Stromal cell of bone marrow (primary cell): ENCODE data around the gene GPR37L1.
"Not testable (repeated sequence)": the region's sequence is repeated elsewhere in the genome, so short reads cannot be mapped to it uniquely, and the experiment has no call there.

Source experiments
- DNase-seq: peaks from one replicate; pipeline ENCODE4 v3.0.0-alpha.2; 2012; ENCODE audit warnings: low read depth

GPR37L1 gene

DNA sequence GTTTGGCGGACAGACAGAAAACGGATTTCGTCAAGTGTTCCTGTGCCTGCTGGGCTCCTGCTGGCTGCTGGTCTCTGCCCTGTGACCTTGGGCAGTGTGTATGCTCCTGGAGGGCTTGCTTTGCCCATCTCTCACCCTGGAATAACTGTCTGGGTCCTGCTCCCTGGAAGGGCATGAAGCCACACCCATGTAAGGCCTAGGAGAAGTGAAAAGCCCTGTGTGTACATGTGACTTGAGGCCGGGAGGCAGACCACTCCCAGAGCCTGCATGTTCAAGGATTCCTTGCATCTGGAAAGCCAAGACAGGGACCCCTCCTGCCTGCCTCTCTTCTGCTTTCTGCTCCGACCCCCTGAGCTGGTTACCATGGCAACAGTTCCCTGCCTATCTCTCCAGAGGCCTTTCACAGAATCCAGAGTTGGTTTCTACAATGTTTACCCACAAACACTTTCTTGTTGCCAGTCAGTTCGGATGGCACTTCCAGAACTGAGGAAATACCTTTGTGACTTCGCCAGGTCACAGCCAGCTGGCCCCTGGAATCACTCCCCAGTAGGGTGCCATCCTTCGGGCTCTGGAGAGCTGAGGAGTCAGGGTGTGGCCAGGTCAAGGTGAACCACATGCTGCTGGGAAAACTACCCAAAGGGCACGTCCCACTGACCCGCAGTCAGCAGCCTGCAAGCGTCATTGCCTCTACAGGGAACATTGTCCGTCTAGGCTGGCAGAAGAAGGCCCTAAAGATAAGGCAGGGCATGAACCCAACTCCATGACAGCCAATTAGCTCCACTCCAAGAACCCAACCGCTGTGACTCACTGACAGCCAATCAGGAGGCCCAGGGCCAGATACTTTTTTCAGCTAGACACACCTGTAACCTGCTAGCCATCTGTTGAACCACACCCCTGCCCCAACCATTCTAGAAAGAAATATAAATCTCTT lies 14.7 kb upstream of the GPR37L1 start:
- no peak for DNase-seq

GRCh38 chr1:202110977-202111376 lies 11.7 kb upstream of the GPR37L1 start:
- DNase-seq, result no peak

GRCh38 chr1:202111589-202111988 lies 11.1 kb upstream of the GPR37L1 start:
- DNase-seq, result not testable (repeated sequence)

DNA sequence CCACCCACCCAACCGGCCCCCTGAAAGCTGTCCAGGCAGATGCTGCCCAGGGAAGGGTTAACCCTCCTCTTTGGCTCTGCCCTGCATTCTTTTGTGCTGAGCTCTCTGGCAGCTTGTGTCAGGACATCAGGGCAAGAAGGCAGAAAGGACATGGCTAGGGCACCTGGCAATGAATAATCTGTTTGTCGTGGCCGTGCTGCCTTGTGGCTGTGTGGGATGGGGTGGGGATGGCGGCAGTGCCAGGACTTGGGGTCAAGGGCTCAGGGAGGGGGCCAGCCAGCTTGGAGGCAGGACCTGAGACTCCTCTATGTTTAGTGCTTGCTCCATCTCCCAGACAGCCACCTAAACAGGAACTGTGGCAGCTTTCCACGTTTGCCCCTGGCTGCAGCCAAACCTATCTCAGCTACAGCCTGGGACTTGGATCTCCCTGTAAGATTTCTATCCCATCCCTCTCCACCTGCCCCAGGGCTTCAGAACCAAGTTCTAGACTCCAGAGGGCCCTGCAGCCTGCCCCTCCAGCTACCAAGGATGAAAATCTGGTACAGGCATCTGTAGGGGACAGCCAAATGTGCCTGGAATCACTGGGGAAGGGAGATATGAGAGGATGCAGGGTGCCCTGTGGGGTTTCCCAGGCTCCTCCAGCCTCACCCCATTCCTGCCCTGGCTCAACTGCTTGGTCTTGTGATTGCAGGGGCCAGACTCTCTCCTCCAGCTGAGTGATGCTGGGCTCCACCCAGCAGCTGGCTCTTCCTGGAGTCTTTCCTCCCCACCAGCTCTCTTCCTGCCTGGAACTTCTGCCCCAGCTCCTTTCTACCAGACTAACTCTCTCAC lies 9.6 kb upstream of the GPR37L1 start:
- DNase-seq, result no peak

GRCh38 chr1:202113690-202114300 lies 8.9 kb upstream of the GPR37L1 start:
- DNase-seq, result no peak

- no peak for DNase-seq
Measured at GRCh38 chr1:202116287-202116686, 6.4 kb upstream of the GPR37L1 start.

GRCh38 chr1:202117898-202118371 lies 4.8 kb upstream of the GPR37L1 start:
- no peak for DNase-seq

GRCh38 chr1:202121006-202121405 lies 1.7 kb upstream of the GPR37L1 start:
- DNase-seq, result no peak

DNA sequence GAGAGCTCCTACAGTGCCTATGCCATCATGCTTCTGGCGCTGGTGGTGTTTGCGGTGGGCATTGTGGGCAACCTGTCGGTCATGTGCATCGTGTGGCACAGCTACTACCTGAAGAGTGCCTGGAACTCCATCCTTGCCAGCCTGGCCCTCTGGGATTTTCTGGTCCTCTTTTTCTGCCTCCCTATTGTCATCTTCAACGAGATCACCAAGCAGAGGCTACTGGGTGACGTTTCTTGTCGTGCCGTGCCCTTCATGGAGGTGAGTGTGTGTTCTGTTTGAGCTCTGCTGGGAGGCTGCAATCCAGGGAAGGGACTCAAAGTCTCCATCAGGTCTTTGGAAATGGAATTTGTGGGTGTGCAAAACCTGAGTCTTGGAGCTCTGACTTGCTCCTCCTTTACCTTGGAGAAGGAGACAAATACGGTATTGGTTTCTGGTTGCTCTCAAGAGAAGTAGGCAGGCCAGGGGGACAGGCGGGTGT lies 658 bp downstream of the GPR37L1 start:
- DNase-seq, result no peak

DNA sequence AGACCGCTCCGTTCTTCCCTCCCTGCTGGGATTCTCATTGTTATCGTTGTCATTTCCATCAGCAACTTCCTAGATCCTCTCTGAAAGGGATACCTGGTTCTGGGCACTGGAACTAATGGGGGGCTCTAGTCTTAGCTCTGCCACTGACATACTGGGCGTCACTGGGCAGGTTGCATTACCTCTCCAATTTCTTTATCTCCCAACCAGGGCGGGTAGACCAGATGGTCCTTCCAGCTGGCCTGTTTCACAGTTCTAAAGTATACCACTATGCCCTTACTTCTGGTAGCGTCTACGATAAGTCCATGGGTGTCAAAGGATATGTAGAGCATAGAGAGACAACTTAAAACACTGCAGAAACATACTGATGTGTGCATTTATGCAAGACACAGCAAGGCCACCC lies 1.4 kb downstream of the GPR37L1 start:
- no peak for DNase-seq

DNA sequence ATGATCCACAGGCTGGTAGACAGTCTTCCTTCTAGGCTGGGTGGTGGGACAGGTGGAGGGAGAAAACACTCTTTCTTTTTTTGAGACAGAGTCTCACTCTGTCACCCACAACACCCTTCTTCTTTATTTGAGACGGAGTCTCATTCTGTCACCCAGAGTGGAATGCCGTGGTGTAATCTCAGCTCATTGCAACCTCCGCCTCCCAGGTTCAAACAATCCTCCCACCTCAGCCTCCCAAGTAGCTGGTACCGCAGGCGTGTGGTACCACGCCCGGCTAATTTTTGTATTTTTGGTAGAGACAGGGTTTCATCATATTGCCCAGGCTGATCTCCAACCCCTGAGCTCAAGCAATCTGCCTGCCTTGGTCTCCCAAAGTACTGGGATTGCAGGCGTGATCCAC lies 2.9 kb downstream of the GPR37L1 start:
- DNase-seq, result no peak

- DNase-seq, result no peak
Measured at GRCh38 chr1:202126426-202126825, 3.7 kb downstream of the GPR37L1 start.

DNA sequence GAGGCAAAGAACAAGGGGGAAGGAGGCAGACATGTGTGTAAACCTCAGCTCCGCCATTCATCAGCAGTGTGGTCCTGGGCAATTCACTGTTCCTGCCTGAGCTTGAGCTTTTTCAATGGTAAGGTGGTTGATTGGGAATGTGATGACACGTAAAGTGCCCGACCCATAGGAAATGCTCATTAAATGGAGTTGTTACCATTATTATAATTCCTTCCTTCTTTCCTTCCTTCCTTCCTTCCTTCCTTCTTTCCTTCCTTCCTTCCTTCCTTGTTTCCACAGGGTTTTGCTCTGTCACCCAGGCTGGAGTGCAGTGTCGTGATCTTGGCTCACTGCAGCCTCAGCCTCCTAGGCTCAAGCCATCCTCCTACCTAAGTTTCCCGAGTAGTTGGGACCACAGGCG lies 4.3 kb downstream of the GPR37L1 start:
- DNase-seq, result no peak

DNA sequence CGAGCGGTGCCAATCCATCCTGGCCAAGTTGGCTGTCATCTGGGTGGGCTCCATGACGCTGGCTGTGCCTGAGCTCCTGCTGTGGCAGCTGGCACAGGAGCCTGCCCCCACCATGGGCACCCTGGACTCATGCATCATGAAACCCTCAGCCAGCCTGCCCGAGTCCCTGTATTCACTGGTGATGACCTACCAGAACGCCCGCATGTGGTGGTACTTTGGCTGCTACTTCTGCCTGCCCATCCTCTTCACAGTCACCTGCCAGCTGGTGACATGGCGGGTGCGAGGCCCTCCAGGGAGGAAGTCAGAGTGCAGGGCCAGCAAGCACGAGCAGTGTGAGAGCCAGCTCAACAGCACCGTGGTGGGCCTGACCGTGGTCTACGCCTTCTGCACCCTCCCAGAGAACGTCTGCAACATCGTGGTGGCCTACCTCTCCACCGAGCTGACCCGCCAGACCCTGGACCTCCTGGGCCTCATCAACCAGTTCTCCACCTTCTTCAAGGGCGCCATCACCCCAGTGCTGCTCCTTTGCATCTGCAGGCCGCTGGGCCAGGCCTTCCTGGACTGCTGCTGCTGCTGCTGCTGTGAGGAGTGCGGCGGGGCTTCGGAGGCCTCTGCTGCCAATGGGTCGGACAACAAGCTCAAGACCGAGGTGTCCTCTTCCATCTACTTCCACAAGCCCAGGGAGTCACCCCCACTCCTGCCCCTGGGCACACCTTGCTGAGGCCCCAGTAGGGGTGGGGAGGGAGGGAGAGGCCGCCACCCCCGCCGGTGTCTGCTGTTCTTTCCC lies 5.3 kb downstream of the GPR37L1 start:
- no peak for DNase-seq

DNA sequence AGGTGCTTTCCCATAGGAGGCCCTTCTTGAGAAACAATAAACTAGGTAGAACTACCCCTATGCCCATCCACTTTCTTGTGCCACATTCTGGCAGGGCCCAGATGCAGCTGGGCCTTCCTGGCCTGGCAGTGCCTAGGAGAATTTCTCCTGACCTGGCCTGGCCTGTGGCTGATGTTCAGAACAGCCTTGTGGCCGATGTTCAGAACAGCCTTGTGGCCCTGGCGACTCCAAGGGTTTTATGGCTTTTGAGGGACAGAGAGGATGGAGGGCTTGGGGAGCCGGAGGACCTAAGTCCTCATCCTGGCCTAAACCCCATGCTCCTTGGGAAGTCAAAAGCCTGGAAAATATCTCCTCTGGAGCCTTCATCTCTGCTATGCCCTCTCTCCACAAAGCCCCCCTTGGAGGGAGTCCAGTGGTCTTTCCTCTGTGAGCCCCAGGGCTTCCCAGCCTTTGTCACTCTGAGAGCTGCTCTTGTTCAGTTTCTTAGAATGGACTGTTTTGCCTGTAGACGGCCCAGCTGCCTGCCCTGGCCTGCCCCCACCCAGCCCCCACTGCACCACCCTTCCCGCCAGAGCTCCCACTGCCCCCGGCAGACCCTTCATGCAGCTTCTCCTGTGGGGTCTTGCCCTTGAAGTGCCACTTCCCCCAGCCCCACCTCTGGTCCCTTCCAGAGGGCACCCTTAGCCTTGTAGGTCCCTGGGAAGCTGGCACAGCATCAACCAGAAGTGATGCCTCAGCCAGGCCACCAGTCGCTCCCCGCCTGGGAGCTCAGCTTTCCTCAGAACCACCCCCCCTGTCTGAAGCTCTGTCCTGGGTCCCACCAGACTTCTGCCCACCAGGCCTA lies 7.0 kb downstream of the GPR37L1 start:
- DNase-seq, result no peak

GRCh38 chr1:202130297-202130721 lies 7.6 kb downstream of the GPR37L1 start:
- no peak for DNase-seq

- no peak for DNase-seq
Measured at GRCh38 chr1:202130816-202131522, 8.3 kb downstream of the GPR37L1 start.

- no peak for DNase-seq
Measured at GRCh38 chr1:202131956-202132821, 9.5 kb downstream of the GPR37L1 start.

- no peak for DNase-seq
Measured at GRCh38 chr1:202133001-202133400, 10.3 kb downstream of the GPR37L1 start.
